Dedifferentiated amniotic fluid mesenchymal stem cell (primary cell): ENCODE results near the gene C16orf87.
"Not testable (repeated sequence)": the region's sequence is repeated elsewhere in the genome, so short reads cannot be mapped to it uniquely, and the experiment has no call there.

Experiments
- DNase-seq: peaks from one replicate; pipeline ENCODE4 v3.0.0-alpha.2; 2016; ENCODE audit errors: extremely low spot score

C16orf87 gene

DNA sequence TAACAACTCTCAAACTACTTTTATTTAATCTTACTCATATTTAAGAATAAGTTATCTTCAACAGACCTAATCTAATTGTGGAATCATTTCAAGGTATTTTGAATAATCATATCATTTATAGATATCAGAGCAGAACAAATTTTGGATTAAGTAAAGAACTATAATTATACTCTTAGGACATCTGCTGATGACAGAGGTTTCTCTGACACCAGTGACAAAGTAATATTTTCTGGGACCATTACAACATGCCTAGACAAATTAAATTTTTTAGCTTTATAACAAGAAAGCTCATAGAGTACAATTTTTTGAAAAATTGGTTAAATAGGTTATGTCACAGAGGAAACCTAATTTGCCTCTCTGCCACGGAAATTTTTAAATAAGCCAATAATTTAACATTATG lies 30.5 kb downstream of the C16orf87 start:
- DNase-seq, result no peak

DNA sequence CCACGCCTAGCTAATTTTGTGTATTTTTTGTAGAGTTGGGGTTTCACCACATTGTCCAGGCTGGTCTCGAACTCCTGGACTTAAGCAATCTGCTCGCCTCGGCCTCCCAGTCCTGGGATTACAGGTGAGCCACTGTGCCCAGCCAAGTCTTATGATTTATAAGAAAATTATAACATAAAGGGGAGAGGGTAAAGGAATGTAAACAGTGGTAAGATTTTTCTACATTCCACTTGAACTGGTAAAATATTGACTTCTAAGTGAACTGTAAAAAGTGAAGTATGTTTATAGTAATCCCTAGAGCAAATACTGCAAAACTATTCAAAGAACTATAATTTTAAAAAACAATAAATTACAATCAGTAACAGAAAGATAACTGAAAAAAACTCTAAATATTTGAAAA lies 33.5 kb downstream of the C16orf87 start:
- no peak for DNase-seq

- no peak for DNase-seq
These were observed 34.2 kb downstream of the C16orf87 start for GRCh38 chr16:46796764-46797269.

DNA sequence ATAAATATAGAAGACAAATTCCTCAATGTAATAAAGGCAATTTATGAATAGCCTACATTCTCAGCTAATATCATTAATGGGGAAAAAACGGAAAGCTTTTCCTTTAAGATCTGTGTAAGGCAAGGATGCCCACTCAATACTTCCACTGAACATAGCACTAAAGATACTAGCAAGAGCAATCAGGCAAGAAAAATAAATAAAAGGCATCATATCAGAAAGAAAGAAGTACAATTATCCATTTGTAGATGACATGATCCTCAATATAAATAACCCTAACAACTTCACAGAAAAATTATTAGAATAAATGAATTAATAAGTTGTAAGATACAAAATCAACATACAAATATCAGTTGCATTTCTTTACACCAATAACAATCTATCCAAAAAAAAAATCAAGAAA lies 37.1 kb downstream of the C16orf87 start:
- no peak for DNase-seq

- DNase-seq, result no peak
These were observed 40.2 kb downstream of the C16orf87 start for GRCh38 chr16:46790599-46791270.

DNA sequence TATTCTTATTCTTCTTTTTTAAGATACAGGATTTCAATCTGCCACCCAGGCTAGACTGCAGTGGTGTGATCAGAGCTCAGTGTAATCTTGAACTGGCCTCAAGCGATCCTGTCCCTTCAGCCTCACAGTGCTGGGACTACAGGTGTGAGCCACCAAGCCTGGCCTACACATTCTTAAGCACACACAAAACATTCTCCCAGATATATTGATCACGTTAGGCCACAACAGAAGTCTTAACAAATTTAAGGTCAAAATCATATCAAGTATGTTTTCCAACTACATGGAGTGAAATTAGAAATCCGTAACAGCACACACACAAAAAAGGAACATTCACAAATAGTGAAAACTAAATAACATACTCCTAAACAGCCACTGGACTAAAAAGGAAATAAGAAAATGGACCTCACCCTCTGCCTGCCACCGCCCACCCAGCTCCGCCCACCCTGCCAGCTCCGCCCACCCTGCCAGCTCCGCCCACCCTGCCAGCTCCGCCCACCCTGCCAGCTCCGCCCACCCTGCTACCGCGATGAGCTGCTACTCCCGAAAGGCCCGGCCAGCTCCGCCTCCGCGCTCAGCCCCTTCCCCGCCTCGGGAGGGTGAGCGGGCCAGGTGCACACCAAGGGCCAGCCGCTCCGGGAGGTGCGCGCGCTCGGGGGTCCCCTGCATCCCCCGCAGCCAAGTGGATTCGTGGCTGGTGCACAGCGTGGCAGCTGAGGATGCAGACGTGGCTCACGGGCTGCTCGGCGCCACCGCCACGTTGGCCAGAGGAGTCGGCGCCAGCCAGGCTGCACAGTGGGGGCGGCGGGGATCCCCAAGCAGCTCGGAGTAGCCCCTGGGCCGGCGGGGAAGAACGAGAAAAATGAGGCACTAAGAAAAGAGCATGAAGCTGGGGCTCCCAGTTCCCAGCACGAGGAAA lies 41.2 kb downstream of the C16orf87 start:
- DNase-seq, result peak; percentile 16

DNA sequence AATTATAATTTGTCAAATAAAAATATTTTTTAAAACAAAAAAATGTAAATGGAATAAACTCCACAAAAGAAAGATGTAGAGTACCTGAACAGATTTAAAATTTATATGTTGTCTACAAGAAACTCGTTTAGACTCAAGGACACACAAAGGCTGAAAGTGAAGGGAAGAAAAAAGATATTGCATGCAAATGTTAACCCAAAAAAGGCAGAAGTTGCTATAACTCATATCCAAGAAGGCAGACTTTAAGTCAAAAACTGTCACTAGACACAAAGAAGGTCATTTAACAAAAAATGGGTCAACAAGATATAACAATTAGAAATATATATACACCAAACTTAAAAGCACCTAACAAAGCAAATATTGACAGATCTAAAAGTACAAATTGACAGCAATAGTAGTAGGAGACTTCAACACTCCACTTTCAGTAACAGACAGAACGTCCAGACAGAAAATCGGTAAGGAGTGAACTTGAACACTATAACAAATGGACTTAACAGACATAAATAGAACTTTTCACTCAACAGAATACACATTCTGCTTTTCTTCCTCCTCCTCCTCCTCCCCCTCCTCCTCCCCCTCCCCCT lies 42.0 kb downstream of the C16orf87 start:
- no peak for DNase-seq

GRCh38 chr16:46787909-46788308 lies 43.1 kb downstream of the C16orf87 start:
- no peak for DNase-seq

DNA sequence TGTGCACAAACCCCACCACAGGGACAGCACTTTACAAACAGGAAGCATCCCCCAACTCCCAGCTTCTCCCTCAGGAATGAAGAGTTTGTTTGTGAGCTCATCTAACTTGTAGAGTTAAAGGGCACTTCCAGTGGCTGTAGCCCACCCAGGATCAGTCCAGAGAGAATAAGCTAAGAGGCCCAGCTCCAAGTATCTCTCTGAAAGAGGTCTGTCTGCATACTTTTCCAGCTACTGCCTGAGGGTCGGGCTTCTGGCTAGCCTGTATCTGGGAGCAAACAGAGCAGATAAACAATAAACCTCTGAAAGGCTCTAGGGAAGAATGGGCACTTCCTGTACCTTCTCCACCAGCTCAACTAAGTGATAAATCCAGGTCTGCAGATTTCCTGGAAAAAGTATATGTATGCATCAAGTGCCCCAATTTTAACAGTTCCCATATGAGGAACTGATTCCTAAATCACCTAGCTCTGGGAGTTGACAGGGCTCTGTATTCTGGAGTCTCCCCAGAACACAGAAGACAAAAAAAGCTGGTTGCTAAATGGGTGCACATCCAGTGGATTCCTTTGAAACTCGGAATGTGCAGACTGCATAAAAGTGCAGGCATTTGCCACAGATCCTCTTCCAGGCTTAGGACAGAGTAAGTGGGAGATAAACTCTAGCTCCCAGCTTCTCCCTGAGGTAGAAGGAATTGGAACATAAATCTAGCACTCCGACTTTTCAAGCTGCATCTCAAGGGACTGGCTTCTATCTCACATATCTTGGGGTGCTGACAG lies 45.7 kb downstream of the C16orf87 start:
- DNase-seq, result no peak

DNA sequence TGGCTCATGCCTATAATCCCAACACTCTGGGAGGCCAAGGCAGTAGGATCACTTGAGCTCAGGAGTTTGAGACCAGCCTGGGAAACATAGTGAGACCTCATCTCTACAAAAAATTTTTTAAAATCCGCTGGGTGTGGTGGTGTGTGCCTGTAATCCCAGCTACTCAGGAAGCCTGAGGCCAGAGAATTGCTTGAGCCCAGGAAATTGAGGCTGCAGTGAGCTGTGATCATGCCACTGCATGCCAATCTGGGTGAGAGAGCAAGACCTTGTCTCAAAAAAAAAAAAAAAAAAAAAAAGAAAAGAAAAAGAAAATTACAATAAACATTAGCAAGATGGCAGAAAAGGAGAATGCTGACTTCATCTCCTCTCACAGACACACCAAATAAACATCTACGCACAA lies 46.4 kb downstream of the C16orf87 start:
- not testable (repeated sequence) for DNase-seq

DNA sequence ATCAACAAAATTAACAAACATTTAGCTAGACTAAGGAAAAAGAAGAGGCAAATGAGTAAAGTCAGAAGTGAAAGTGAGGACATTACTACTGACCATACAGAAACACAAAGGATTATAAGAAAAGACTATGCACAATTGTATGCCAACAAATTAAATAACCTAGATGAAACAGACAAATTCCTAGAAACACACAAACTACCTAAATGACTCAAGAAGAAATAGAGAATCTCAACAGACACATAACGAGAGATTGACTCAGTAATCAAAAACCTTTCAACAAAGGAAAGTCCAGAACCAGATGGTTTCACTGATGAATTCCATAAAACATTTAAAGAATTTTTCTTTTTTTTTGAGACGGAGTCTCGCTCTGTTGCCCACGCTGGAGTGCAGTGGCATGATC lies 47.2 kb downstream of the C16orf87 start:
- DNase-seq, result no peak

DNA sequence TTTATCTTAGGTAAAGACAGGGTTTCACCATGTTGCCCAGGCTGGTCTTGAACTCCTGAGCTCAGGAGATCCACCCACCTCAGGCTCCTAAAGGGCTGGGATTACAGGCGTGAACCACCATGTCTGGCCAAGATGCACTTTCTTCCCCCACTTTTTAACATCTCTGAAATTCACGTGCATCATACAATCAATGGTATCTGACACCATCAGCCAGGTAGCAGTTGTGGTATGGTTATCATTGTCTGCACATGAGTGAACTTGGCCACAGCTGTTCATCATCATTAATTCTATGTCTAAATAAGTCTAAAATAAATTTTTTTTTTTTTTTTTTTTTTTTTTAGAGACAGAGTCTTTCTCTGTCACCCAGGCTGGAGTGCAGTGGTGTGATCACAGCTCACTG lies 48.7 kb downstream of the C16orf87 start:
- DNase-seq, result no peak

- no peak for DNase-seq
These were observed 53.2 kb downstream of the C16orf87 start for GRCh38 chr16:46777804-46778203.

GRCh38 chr16:46775214-46775613 lies 55.8 kb downstream of the C16orf87 start:
- DNase-seq, result no peak

DNA sequence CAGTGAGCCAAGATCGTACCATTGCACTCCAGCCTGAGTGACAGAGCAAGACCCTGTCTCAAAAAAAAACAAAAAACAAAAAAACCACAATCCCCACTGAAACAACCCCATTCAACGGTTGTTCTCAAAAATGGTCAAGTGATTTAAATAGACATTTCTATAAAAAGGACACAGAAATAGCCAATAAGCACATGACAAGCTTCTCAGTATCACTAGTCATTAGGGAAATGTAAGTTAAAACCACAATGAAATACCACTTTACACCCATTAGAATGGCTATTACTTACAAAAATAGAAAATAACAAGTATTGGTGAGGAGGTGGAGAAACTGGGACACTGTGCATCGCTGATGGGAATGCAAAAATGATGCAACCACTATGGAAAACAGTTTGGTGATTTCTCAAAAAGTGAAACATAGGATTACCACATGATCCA lies 56.2 kb downstream of the C16orf87 start:
- no peak for DNase-seq

DNA sequence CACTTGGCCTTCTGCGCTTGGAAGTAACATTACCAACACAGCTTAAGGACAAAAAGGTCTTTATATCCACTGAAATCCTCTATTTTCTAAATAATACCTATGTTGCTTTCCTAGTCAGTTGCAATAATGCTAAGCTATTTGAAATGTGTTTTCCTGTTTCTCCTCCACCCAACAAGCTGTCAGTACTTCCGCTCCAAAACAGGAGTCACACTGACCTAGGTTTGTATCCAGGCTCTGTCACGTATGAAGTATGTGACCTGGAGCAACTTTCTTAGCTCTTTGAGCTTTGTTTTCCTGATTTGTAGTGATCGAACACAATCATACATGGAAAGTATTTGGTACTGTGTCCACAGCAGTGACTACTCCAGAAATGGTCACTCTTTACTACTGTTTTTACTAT lies 58.5 kb downstream of the C16orf87 start:
- no peak for DNase-seq

- no peak for DNase-seq
These were observed 62.2 kb downstream of the C16orf87 start for GRCh38 chr16:46768809-46769208.

GRCh38 chr16:46765050-46765449 lies 65.9 kb downstream of the C16orf87 start:
- DNase-seq, result no peak

GRCh38 chr16:46763147-46763546 lies 67.8 kb downstream of the C16orf87 start:
- DNase-seq, result no peak

DNA sequence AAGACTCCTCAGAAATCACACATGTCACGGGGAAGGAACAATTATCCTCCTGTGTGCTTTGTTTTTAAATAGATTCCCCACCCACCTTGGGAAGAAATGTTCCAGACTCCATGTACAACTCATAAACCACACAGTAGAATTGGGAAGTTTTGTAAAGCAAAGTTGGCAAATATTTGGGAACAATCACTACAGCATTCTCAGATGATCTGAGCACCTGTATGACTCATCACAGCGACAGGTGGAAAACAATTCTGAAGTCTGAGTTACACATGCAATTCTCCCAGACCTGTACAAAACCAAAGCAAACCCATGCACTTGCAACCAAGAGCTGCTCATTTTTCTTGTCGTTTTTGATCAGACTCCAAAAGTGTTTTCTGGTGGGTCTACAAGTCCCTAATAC lies 68.4 kb downstream of the C16orf87 start:
- DNase-seq, result no peak

- DNase-seq, result no peak
These were observed 71.7 kb downstream of the C16orf87 start for GRCh38 chr16:46759309-46759708.
